ENCODE results near the gene VPS37D. TPM values are rescaled to one million over a fixed set of nuclear protein-coding genes. Genes with fewer than 3 reads are reported as not detected.

The VPS37D gene
- total RNA-seq, 1 experiment from 2014 or later = 0.85 TPM

- peak within 1 kb of the TSS; percentile 91 to 98 (median 97) for H3K27ac Mint-ChIP-seq
- H3K79me1 ChIP-seq (ENCODE audit: insufficient read depth, low read depth, low read length, poor library complexity, severe bottlenecking) = peaks cover 19% of the 10 kb centered on the region
- peak within 1 kb of the TSS; percentile 66 for H2AFZ ChIP-seq (ENCODE audit: low read length)
- no peaks in the 10 kb centered on the region for H3K9me3 ChIP-seq (ENCODE audit: control insufficient read depth, low read depth, low read length)
- H3K9me3 Mint-ChIP-seq = no peaks in the 10 kb centered on the region
- H3K79me2 ChIP-seq (ENCODE audit: insufficient read depth, low read length) = peaks cover 23% of the 10 kb centered on the region; the same call in 1 of the 2 replicates
- no peak within 1 kb of the TSS for H2BK20ac ChIP-seq (ENCODE audit: low read depth, low read length, poor library complexity, severe bottlenecking)
- WGBS (ENCODE audit: extremely low coverage, insufficient read length, low lambda C conversion rate) = no CpG with 5 or more reads among the region's 68 CpGs
- TF ChIP-seq, protein P1, sequence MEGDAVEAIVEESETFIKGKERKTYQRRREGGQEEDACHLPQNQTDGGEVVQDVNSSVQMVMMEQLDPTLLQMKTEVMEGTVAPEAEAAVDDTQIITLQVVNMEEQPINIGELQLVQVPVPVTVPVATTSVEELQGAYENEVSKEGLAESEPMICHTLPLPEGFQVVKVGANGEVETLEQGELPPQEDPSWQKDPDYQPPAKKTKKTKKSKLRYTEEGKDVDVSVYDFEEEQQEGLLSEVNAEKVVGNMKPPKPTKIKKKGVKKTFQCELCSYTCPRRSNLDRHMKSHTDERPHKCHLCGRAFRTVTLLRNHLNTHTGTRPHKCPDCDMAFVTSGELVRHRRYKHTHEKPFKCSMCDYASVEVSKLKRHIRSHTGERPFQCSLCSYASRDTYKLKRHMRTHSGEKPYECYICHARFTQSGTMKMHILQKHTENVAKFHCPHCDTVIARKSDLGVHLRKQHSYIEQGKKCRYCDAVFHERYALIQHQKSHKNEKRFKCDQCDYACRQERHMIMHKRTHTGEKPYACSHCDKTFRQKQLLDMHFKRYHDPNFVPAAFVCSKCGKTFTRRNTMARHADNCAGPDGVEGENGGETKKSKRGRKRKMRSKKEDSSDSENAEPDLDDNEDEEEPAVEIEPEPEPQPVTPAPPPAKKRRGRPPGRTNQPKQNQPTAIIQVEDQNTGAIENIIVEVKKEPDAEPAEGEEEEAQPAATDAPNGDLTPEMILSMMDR (conservative IDR thresholded peaks at IDR 0.05) = no peak
- peak; percentile 98 for DNase-seq
- H3K4ac ChIP-seq (ENCODE audit: low read depth, low read length) = no peak within 1 kb of the TSS
- H3K4me2 ChIP-seq (ENCODE audit: insufficient read depth, insufficient read length, low read length) = peak within 1 kb of the TSS; percentile 80
- peaks cover 12% of the 10 kb centered on the region for H3K23me2 ChIP-seq (ENCODE audit: insufficient read length, low read depth, low read length, poor library complexity, severe bottlenecking)
- peak within 1 kb of the TSS; percentile 69 for H2BK120ac ChIP-seq (ENCODE audit: low read depth, low read length, poor library complexity, severe bottlenecking)
- H3K36me3 Mint-ChIP-seq (ENCODE audit: insufficient read depth in 1 of 3, low read depth in 3 of 3) = peaks cover 22 to 41% (median 28%) of the 10 kb centered on the region in 3 experiments; a peak in 6 of 7 replicates
- no peak within 1 kb of the TSS for H3K23ac ChIP-seq (ENCODE audit: insufficient read length, low read depth, low read length)
- H2BK12ac ChIP-seq (ENCODE audit: insufficient read length, low read depth, low read length) = no peak within 1 kb of the TSS
- H3T11ph ChIP-seq (ENCODE audit: low read length) = no peak within 1 kb of the TSS
- peak within 1 kb of the TSS; percentile 84 for H3K9ac ChIP-seq (ENCODE audit: extremely low read depth, insufficient read length, low read length)
- H3K14ac ChIP-seq (ENCODE audit: insufficient read depth, low read length) = peak within 1 kb of the TSS; percentile 94
- peaks cover 4% of the 10 kb centered on the region; the same call in 1 of the 2 replicates for H3K4me1 ChIP-seq (ENCODE audit: insufficient read depth, low read length)
- no peak within 1 kb of the TSS for H4K8ac ChIP-seq (replicated peaks; ENCODE audit: insufficient read length, low read depth, low read length)
- no peak within 1 kb of the TSS for H3K27ac ChIP-seq (ENCODE audit: insufficient read length, low read depth, low read length)
- H2AK5ac ChIP-seq (ENCODE audit: insufficient read length, low read length) = no peak within 1 kb of the TSS
- peaks cover 14 to 23% of the 10 kb centered on the region in 2 experiments for H3K4me1 Mint-ChIP-seq
- H4K20me1 ChIP-seq (ENCODE audit: control insufficient read depth, insufficient read depth, insufficient read length) = peaks cover 3% of the 10 kb centered on the region
- H4K5ac ChIP-seq (ENCODE audit: insufficient read length, low read depth, low read length) = peak within 1 kb of the TSS; percentile 74
- no peak within 1 kb of the TSS for H4K91ac ChIP-seq (ENCODE audit: insufficient read length, low read depth, low read length)
- no peaks in the 10 kb centered on the region for H3K27me3 ChIP-seq (ENCODE audit: insufficient read depth, low read length)
- no peak within 1 kb of the TSS for H2BK5ac ChIP-seq (ENCODE audit: insufficient read length, low read length)
- peak within 1 kb of the TSS; percentile 97 for H3K18ac ChIP-seq (ENCODE audit: insufficient read length, low read depth, low read length)
- no peak within 1 kb of the TSS for H3K56ac ChIP-seq (ENCODE audit: insufficient read length, low read depth, low read length)
- H3K27me3 Mint-ChIP-seq (ENCODE audit: low read depth) = no peaks in the 10 kb centered on the region
- no peak within 1 kb of the TSS for H2BK15ac ChIP-seq (ENCODE audit: low read depth, low read length)
- peak within 1 kb of the TSS; percentile 90 to 98 for H3K4me3 Mint-ChIP-seq
Measured at GRCh38 chr7:73683056-73683787, 15.6 kb downstream of the VPS37D start, which contains the start of the genes BUD23 and DNAJC30. Gene BUD23 (plus strand): TSS chr7:73683597. CDS start chr7:73683626, 29 bp downstream. Gene DNAJC30 (minus strand): TSS chr7:73683453. CDS start chr7:73683423, 30 bp downstream.

All from H9 (cell line).